ENCODE results near the gene DYSF.

The DYSF gene

GRCh38 chr2:71687412-71687811, 234.1 kb downstream of the DYSF start:
- no peak for DNase-seq (ENCODE audit: low read depth)
- no peak overlapping the region for H3K4me3 ChIP-seq (ENCODE audit: low read depth, low read length)
- no peak for TF ChIP-seq CTCF (IDR thresholded peaks at IDR 0.05; ENCODE audit: low read depth, low read length, missing control alignments)

GRCh38 chr2:71688530-71688929, 235.2 kb downstream of the DYSF start:
- H3K4me3 ChIP-seq (ENCODE audit: low read depth, low read length), result no peak overlapping the region
- TF ChIP-seq CTCF (IDR thresholded peaks at IDR 0.05; ENCODE audit: low read depth, low read length, missing control alignments), result no peak
- DNase-seq (ENCODE audit: low read depth), result no peak

GRCh38 chr2:71689393-71689792, 236.0 kb downstream of the DYSF start:
- no peak for DNase-seq (ENCODE audit: low read depth)
- no peak overlapping the region for H3K4me3 ChIP-seq (ENCODE audit: low read depth, low read length)
- TF ChIP-seq CTCF (IDR thresholded peaks at IDR 0.05; ENCODE audit: low read depth, low read length, missing control alignments), result no peak

- no peak overlapping the region for H3K4me3 ChIP-seq (ENCODE audit: low read depth, low read length)
- DNase-seq (ENCODE audit: low read depth), result no peak
- no peak for TF ChIP-seq CTCF (IDR thresholded peaks at IDR 0.05; ENCODE audit: low read depth, low read length, missing control alignments)
These were observed 236.8 kb downstream of the DYSF start for GRCh38 chr2:71689968-71690834.

GRCh38 chr2:71690876-71691475, 237.6 kb downstream of the DYSF start:
- H3K4me3 ChIP-seq (ENCODE audit: low read depth, low read length), result no peak overlapping the region
- TF ChIP-seq CTCF (IDR thresholded peaks at IDR 0.05; ENCODE audit: low read depth, low read length, missing control alignments), result no peak
- DNase-seq (ENCODE audit: low read depth), result no peak

- DNase-seq (ENCODE audit: low read depth), result no peak
- no peak overlapping the region for H3K4me3 ChIP-seq (ENCODE audit: low read depth, low read length)
- TF ChIP-seq CTCF (IDR thresholded peaks at IDR 0.05; ENCODE audit: low read depth, low read length, missing control alignments), result no peak
These were observed 238.5 kb downstream of the DYSF start for GRCh38 chr2:71691747-71692441.
